NCI-H1092 (cell line): ENCODE results near the gene HERC2.
A peak's percentile ranks its signal among the peaks of the same experiment; 100 is the strongest.

ENCODE experiments used
- DNase-seq: peaks from one replicate; lab custom pipeline; 2025; lab: John Stamatoyannopoulos, UW

HERC2 gene

GRCh38 chr15:28096670-28097431, 225.1 kb downstream of the HERC2 start:
- no peak for DNase-seq

GRCh38 chr15:28096411-28096669, 225.6 kb downstream of the HERC2 start:
- no peak for DNase-seq

GRCh38 chr15:28094732-28095521, 227.1 kb downstream of the HERC2 start:
- DNase-seq = no peak

GRCh38 chr15:28093752-28094535, 228.0 kb downstream of the HERC2 start:
- no peak for DNase-seq

GRCh38 chr15:28091313-28091712, 230.7 kb downstream of the HERC2 start:
- DNase-seq = no peak

GRCh38 chr15:28086175-28086703, 235.7 kb downstream of the HERC2 start:
- peak; percentile 18 for DNase-seq

GRCh38 chr15:28085489-28086174, 236.3 kb downstream of the HERC2 start:
- DNase-seq = no peak

- no peak for DNase-seq
Measured at GRCh38 chr15:28084547-28084946, 237.4 kb downstream of the HERC2 start.

GRCh38 chr15:28082891-28083684, 238.9 kb downstream of the HERC2 start:
- no peak for DNase-seq

- no peak for DNase-seq
Measured at GRCh38 chr15:28081594-28081993, 240.4 kb downstream of the HERC2 start.

- no peak for DNase-seq
Measured at GRCh38 chr15:28080386-28080785, 241.6 kb downstream of the HERC2 start.

- no peak for DNase-seq
Measured at GRCh38 chr15:28079313-28079969, 242.5 kb downstream of the HERC2 start.

- DNase-seq = no peak
Measured at GRCh38 chr15:28078191-28078719, 243.7 kb downstream of the HERC2 start.

- DNase-seq = peak; percentile 27
Measured at GRCh38 chr15:28075573-28075972, 246.4 kb downstream of the HERC2 start.

GRCh38 chr15:28068930-28069329, 253.0 kb downstream of the HERC2 start:
- DNase-seq = no peak

GRCh38 chr15:28066231-28066630, 255.7 kb downstream of the HERC2 start:
- DNase-seq = no peak
